ENCODE measurements around the gene ETV2.

The ETV2 gene

DNA sequence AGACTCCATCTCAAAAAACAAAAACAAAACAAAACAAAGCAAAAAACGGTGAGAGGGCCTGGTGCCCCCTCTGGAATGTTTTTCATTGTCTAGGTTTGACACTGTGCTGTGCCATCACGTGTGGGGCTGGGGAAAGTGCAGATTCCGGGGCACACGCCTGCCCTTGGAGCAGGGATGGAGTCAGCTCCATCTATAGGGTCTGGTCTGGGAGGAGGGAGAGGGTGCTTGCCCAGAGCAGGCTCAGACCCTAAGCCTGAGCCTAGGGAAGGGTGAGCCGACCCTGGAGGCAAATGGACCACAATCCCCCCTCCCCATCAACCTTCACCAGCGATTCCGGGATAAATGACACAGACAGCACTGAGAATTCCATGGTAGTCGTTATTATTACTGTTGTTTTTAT is 51.9 kb downstream of the ETV2 start:
- H3K9me3 ChIP-seq (ENCODE audit: control insufficient read depth, insufficient read depth, low read length), result no peaks in the 10 kb centered on the region
- H3K27ac ChIP-seq (ENCODE audit: low read depth, low read length), result no peak overlapping the region
- H3K4me3 ChIP-seq (ENCODE audit: low read length), result no peak overlapping the region
- H3K79me2 ChIP-seq (ENCODE audit: control insufficient read depth, low read length), result no peaks in the 10 kb centered on the region
- H3K9me2 ChIP-seq (replicated peaks; ENCODE audit: control insufficient read depth, low read length), result no peaks in the 10 kb centered on the region
- H3K27me3 ChIP-seq (ENCODE audit: control insufficient read depth, low read length), result 0 out of 2 replicates have a peak, but pooled peaks cover 2% of the 10 kb centered on the region
- H3K36me3 ChIP-seq (ENCODE audit: control insufficient read depth, low read length), result no peaks in the 10 kb centered on the region
- peaks cover 4% of the 10 kb centered on the region; the same call in 1 of the 2 replicates for H3K4me1 ChIP-seq (ENCODE audit: control insufficient read depth, low read length)
- peaks cover 3% of the 10 kb centered on the region; the same call in 1 of the 2 replicates for H4K20me1 ChIP-seq (ENCODE audit: control insufficient read depth, insufficient read depth, low read depth, low read length)
- H3F3A ChIP-seq (ENCODE audit: control insufficient read depth, insufficient read depth), result no peaks in the 10 kb centered on the region
- no peak overlapping the region for H3K4me2 ChIP-seq (ENCODE audit: low read length)
- TF ChIP-seq EZH2phosphoT487 (IDR thresholded peaks at IDR 0.05; ENCODE audit: borderline replicate concordance, low read length), result no peak
- TF ChIP-seq, protein P1, sequence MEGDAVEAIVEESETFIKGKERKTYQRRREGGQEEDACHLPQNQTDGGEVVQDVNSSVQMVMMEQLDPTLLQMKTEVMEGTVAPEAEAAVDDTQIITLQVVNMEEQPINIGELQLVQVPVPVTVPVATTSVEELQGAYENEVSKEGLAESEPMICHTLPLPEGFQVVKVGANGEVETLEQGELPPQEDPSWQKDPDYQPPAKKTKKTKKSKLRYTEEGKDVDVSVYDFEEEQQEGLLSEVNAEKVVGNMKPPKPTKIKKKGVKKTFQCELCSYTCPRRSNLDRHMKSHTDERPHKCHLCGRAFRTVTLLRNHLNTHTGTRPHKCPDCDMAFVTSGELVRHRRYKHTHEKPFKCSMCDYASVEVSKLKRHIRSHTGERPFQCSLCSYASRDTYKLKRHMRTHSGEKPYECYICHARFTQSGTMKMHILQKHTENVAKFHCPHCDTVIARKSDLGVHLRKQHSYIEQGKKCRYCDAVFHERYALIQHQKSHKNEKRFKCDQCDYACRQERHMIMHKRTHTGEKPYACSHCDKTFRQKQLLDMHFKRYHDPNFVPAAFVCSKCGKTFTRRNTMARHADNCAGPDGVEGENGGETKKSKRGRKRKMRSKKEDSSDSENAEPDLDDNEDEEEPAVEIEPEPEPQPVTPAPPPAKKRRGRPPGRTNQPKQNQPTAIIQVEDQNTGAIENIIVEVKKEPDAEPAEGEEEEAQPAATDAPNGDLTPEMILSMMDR (IDR thresholded peaks at IDR 0.05; ENCODE audit: low read depth, low read length, poor library complexity, severe bottlenecking), result no peak

DNA sequence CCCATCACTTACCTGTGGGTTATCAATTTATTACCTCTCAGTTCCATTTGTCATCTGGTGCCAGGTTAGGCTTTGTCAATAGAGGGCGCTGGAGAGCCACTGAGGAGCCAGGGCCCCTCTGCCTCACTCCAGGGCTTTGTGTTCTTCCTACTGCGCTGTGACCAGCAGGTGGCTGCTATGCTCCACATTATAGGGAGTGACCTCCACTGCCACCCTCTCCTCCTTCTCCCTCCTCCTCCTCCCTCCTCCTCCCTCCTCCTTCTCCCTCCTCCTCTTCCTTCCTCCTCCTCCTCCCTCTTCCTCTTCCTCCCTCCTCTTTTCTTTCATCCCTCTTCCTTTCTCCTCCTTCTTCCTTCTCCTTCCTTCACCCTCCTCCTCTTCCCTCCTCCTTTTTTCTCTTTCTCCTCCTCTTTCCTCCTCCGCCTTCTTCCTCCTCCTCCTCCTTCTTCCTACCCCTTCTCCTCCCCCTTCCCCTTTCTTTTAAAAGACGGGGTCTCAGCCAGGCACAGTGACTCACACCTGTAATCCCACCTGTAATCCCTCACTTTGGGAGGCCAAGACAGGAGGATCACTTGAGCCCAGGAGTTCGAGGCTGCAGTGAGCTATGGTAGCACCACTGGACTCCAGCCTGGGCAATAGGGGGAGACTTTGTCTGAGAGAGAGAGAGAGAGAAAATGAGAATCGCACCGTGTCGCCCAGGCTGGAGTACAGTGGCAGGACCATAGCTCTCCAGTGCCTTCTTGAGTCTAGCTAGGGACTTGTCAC is 52.5 kb downstream of the ETV2 start:
- Histone ChIP-seq H3K4me1 (ENCODE audit: control insufficient read depth, low read length) (peaks cover 4% of the 10 kb centered on the region; the same call in 1 of the 2 replicates), H3F3A (ENCODE audit: control insufficient read depth, insufficient read depth) (no peaks in the 10 kb centered on the region), H3K27me3 (ENCODE audit: control insufficient read depth, low read length) (0 out of 2 replicates have a peak, but pooled peaks cover 2% of the 10 kb centered on the region), H3K4me3 (ENCODE audit: low read length) (no peak overlapping the region), H3K9me3 (ENCODE audit: control insufficient read depth, insufficient read depth, low read length) (no peaks in the 10 kb centered on the region), H3K9me2 (replicated peaks; ENCODE audit: control insufficient read depth, low read length) (no peaks in the 10 kb centered on the region), H3K79me2 (ENCODE audit: control insufficient read depth, low read length) (no peaks in the 10 kb centered on the region), H4K20me1 (ENCODE audit: control insufficient read depth, insufficient read depth, low read depth, low read length) (peaks cover 3% of the 10 kb centered on the region; the same call in 1 of the 2 replicates), H3K4me2 (ENCODE audit: low read length) (no peak overlapping the region), H3K27ac (ENCODE audit: low read depth, low read length) (no peak overlapping the region), H3K36me3 (ENCODE audit: control insufficient read depth, low read length) (no peaks in the 10 kb centered on the region)
- TF ChIP-seq EZH2phosphoT487 (IDR thresholded peaks at IDR 0.05; ENCODE audit: borderline replicate concordance, low read length), result no peak
- TF ChIP-seq, protein P1 (IDR thresholded peaks at IDR 0.05; ENCODE audit: low read depth, low read length, poor library complexity, severe bottlenecking), result peak; percentile 95
